Measurements from ENCODE around the gene SKI.

Gene SKI

DNA sequence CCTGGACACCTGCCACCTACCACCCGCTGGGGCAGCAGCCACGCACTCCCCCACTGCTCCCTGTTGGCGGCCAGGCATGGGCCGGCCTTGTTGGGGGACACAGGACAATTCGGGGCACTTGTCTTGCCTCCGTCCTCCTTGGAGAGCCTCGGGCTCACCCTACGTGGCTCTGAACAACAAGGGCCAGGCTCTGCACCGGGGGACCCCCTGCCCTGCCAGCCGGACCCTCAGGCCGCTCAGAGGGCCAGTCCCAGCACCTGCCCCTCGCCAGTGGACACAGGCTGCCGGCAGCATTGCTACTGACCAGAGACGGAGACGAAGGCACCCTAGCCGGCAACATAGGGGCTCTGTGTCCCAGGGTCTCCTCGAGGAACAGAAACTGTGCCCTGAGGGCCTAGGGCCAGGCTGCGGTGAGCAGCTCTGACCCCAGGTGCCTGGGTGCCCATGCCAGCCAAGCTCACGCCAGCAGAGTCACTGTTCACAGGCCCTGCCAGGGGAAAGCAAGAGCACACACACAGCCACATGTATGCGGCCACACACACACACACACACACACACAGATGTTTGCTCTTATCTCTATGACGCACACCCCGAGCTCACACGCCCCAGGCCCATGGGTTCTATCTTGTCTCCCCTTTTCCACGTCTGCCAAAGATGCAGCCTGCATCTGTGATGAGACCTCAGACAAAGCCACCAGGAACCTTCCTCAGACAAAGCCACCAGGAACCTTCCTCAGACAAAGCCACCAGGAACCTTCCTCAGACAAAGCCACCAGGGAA is 117.4 kb downstream of the SKI start:
- DNase-seq = no peak

DNA sequence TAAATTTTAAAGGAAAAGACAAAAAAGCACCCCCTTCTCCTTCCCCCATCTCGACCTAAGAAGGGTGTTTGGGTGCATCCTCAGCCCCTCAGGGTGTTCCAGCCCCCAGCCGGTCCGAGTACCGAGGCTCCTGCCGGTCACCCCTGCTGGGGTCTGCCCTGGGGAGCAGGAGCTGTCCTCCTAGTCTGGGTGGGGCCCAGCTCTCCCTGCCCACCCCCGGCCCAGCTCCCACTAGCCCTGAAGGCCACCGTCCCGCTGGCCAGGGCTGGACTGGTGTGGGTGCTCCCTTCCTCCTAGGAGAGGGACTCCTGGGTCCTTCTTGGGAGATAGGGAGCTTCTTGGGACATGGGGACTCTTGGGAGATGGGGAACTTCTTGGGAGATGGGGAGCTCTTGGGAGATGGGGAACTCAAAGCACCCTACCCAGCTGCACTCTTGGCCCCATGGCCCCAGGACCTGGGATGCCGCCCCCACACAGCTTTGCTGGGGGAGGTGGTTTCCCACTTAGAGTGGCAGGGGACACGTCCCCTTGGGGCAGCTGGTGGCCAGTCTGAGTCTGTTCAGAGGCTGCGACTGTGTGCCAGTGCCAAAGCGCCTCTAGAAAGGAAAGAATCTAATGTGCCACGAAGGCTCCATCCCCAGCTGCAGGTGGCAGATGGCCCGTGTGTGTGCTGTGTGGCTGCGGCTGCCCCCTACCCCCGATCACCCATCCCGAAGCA is 118.7 kb downstream of the SKI start:
- no peak for DNase-seq

DNA sequence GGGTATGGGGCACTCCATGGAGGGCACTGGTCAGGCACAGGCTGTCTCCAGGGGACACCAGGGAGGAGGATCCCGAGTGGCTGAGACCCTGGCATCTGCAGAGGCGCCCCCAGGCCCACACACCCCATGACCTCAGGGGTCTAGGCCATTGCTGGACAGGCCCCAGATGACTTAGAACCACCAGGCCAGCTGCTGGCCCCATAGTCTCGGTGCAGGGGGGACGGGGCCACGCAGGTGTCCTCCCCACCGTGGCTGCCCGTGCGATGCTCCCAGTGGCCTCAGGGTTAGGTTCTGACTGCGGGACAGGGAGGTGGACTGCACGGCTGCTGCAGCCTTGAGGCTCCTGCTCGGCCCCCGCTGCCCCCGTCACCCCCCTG is 119.3 kb downstream of the SKI start:
- DNase-seq = no peak

DNA sequence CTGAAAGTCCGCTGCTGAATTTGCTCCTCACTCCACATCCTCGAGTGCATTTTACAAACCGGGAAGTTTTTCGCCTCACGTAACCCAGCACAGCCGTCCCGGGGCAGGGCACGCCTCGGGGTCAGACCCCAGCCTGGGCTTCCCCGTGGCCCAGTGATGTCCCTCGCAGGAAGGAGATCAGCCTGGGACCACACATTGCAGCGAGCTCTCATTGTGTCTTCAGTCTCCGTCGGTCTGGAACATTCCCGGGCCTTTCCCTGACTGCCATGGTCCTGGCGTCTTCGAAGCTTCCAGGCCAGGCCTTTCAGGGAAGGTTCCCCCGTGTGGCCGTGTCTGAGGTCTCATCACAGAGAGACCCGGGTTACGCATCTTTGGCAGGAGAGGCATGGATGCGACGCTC is 119.8 kb downstream of the SKI start:
- no peak for DNase-seq

- DNase-seq = no peak
These were observed 120.5 kb downstream of the SKI start for GRCh38 chr1:2348346-2349325.

GRCh38 chr1:2349806-2350205 is 121.7 kb downstream of the SKI start:
- DNase-seq = no peak

GRCh38 chr1:2350501-2350900 is 122.4 kb downstream of the SKI start:
- DNase-seq = no peak

DNA sequence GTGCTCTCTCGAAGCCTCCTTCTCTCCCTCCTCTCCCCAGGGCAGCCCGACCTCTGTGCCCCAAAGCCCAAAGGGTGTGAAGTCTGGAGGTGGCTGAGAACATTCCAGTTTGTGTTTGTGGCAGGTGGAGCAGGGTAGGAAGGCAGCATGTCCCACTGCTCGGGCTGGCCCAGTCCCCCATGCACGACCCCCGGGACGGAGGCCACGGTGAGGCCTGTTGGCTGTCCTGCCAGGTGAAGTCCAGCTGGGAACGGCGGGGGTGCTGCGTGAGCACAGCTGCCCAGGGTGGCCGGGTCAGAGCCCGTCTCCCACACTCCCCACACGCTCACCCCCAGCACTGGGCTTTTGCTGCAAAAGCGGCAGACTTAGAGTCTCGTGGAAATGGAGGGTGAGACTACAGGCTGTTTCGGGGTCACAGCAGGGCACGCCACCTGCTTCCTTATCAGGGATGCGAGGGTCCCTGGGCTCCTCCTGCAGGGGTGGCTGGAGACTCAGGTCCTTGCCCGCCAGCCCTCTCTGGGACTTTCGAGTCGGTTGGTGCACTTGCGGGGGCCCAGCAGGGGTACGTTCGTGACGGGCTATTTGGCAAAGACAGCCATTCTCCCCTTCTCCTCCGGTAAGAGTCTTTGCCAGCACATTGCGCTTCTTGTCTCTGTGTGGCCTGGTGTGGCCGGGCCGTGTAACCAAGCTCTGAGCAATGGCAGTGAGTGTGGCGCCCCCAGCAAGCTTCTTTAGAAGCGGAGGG is 123.0 kb downstream of the SKI start:
- DNase-seq = no peak

GRCh38 chr1:2351723-2352122 is 123.6 kb downstream of the SKI start:
- DNase-seq = no peak

GRCh38 chr1:2352341-2352896 is 124.3 kb downstream of the SKI start:
- no peak for DNase-seq

DNA sequence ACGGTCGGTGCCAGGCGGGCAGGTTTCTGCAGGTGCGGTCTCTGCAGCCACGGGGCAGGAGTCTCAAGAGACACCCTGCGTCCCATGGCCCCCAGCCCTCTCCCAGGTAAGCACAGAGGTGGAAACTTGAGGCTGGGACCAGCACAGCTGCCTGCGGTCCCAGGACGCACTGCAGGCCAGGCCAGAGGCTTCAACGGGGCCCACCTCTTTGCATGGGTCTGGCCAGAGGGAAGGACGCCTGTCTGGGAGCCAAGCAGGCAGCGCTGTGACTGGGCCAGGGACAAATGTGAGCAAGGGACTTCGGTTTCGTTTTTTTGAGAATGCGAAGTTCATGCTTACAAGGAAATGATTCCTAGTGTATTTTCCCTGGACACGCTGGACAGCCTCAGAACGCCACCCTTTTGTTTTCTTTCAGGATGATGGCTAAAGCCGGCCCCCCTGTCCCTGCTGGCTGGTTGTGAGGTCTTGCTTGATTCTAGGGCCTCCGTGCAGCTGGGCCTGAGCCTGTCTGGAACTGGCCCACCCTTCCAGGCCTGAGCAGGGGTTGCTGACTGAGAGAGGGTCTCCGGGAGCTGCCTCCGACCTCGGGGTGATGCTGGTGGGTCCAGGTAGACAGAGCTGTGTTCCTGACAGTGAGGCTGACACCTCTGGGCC is 124.9 kb downstream of the SKI start:
- no peak for DNase-seq

- no peak for DNase-seq
These were observed 125.7 kb downstream of the SKI start for GRCh38 chr1:2353551-2354438.

DNA sequence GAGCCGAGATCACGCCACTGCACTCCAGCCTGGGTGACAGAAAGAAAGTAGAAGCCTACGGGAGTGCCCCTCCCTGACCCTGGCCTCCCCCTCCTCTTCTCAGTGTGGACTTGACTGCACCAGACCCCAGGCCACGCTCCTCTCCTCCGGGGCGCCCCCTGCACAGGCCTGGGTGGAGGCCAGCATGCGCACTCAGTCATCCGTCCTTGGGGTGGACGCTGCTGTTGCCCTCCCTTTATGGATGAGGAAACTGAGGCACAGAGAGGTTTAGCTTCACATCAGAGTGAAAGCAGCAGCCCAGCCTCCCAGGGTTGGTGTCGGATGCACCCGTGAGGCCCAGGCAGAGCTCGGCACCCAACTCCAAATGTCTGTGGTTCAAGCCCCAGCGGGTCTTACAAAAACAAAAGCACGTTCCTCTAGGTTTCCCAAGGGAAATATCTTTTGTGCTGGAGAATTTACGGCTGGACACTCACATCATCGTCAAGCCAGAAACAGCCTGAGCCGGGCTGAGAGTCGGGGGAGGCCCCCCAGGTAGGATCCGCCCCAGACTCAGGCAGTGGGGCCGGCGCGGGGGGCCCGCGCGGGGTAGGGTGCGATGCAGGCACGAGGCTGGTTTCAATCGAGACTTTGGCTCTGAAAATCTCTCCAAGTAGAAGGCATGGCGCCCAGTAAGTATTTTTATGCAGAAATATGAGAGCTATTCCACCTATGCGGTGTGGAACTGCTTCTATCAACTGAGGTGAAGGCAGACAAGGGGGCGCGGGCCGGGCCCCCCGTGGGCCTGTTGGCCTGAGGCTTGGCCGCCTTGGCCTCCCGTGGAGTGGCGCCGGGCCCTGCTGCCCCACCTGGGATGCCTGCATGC is 126.6 kb downstream of the SKI start:
- DNase-seq = no peak

DNA sequence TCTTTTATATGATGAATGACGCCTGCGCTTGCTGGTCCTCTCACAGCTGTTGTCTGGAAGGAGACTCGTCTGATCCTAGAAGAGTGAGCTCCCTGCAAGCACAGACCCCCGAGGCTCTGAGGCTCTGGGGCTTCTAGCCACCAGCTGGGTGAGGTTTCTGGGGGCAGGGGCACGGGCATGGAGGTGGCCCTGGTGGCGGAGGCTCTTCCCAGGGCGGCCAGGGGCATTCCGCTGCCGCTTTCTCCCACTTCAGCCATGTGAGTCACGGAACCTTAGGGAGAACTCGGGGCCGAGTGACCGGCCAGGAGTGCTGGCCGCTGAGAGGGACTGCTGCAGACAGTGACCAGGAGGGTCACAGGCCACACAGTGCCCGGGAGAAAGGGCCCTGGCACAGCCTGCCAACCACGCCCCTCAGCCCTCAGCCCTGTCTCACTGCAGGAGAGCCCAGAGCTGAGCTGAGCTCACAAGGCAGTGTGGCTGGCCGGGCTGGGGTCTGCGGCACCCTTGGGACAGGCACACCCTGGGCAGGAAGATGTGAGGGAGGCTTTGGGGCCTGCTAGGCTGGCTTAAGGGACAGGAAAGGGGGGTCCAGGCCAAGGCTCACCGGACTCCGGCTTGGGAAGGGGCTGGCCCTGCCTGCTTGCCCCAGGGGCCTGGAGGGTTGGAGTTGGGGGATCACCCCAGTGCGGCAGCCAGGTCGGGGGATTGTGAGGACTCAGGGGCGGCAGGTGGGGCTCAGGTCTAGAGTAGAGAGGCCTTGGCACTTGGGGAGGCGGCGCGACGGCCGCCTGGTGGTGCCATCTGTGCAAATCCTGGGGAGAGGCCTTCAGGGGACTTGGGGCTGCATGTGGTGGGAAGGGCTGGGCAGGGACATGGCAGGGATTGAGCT is 127.5 kb downstream of the SKI start:
- DNase-seq = no peak

GRCh38 chr1:2356401-2356800 is 128.3 kb downstream of the SKI start:
- no peak for DNase-seq

GRCh38 chr1:2356911-2357845 is 129.1 kb downstream of the SKI start:
- DNase-seq = no peak

DNA sequence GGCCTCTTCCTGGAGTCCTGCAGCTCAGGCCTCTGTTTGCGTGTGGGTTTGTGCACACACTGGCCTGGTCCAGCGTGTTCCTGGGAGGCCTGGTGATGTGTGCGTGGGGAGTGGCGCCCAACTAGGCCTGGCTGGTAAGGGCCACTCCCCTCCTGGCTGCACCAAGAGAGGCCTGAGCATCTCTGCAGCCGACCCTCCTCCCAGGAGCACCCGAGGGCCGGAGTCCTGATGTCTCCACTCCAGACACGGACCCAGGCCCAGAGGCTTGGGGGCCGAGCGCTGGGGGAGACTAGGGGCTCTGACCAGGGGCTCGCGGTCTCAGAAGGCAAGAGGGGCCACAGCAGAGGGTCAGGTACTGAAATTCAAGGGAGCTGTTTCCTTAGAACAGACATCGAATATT is 130.0 kb downstream of the SKI start:
- DNase-seq = no peak
